Right lobe of liver (tissue), 4 donors: ENCODE results near the gene PTPRR.

Experiments
- CTCF ChIP-seq, 4 donors: fragments of 200-600 bp in 3 of 4; fragments of 450-650 bp in 1 of 4; IDR thresholded peaks; one replicate each; pipeline versions ENCODE4 v1.5.1 to v1.8.0; 2016 to 2022; ENCODE audit warnings: antibody characterized with exemption in 4 of 4, mild to moderate bottlenecking in 2 of 4
- POLR2A ChIP-seq: fragments of 450-650 bp; IDR thresholded peaks from one replicate; pipeline ENCODE4 v1.6.1; 2017; ENCODE audit warnings: antibody characterized with exemption, mild to moderate bottlenecking
- donor health status: DM: no; HTN: no; CAD: no.
- donor health status: DM: no; HTN: no; CAD: no.
- donor health status: DM: no; HTN: yes; CAD: no.

GRCh38 chr12:70732287-70732686, 188.3 kb downstream of the PTPRR start:
- TF ChIP-seq CTCF (IDR thresholded peaks at IDR 0.05), result no peak
- TF ChIP-seq POLR2A, result no peak
